ENCODE measurements around the gene OXGR1. TPM values are rescaled to one million over a fixed set of nuclear protein-coding genes. Genes with fewer than 3 reads are reported as not detected.
"Not testable (repeated sequence)": the region's sequence is repeated elsewhere in the genome, so short reads cannot be mapped to it uniquely, and the experiment has no call there.

OXGR1 gene
- total RNA-seq, 4 donors from 2014 or later: 1.2 to 1.3 TPM; not detected in 2

GRCh38 chr13:96991072-96991471, 3.2 kb downstream of the OXGR1 start:
- no peaks in the 10 kb centered on the region for H3K27me3 ChIP-seq
- H3K9me3 ChIP-seq: no peaks in the 10 kb centered on the region
- H3K4me3 ChIP-seq: no peak overlapping the region
- H3K27ac ChIP-seq: no peak overlapping the region
- TF ChIP-seq CTCF (IDR thresholded peaks at IDR 0.05) (no peak), POLR2A (IDR thresholded peaks at IDR 0.05) (no peak)
- no peak for DNase-seq
- peaks cover 0 to 8% (median 0%) of the 10 kb centered on the region in 4 donors for H3K4me1 ChIP-seq
- no peaks in the 10 kb centered on the region for H3K36me3 ChIP-seq

GRCh38 chr13:96988441-96988840, 5.8 kb downstream of the OXGR1 start:
- no peak overlapping the region for H3K4me3 ChIP-seq
- no peaks in the 10 kb centered on the region for H3K27me3 ChIP-seq
- TF ChIP-seq POLR2A (IDR thresholded peaks at IDR 0.05) (no peak), CTCF (IDR thresholded peaks at IDR 0.05) (no peak)
- no peaks in the 10 kb centered on the region for H3K4me1 ChIP-seq
- no peak for DNase-seq
- no peaks in the 10 kb centered on the region for H3K9me3 ChIP-seq
- no peak overlapping the region for H3K27ac ChIP-seq
- no peaks in the 10 kb centered on the region for H3K36me3 ChIP-seq

- H3K27me3 ChIP-seq: no peaks in the 10 kb centered on the region
- TF ChIP-seq POLR2A (IDR thresholded peaks at IDR 0.05): peak in 1 of 2 donors; percentile 23
- peak in 3 of 6 experiments; percentile 34 to 49 (median 43) for TF ChIP-seq CTCF (IDR thresholded peaks at IDR 0.05)
- H3K27ac ChIP-seq: peak overlapping the region in 2 of 4 donors; percentile 33 to 63
- no peaks in the 10 kb centered on the region for H3K4me1 ChIP-seq
- peak overlapping the region in 1 of 4 donors; percentile 19 for H3K4me3 ChIP-seq
- no peaks in the 10 kb centered on the region for H3K36me3 ChIP-seq
- peak in 2 of 3 donors; percentile 59 to 65 for DNase-seq
- H3K9me3 ChIP-seq: no peaks in the 10 kb centered on the region
These were observed 10.2 kb downstream of the OXGR1 start for GRCh38 chr13:96984051-96984508.

- Histone ChIP-seq H3K4me1 (no peaks in the 10 kb centered on the region), H3K27me3 (no peaks in the 10 kb centered on the region), H3K4me3 (no peak overlapping the region), H3K9me3 (no peaks in the 10 kb centered on the region), H3K27ac (no peak overlapping the region), H3K36me3 (no peaks in the 10 kb centered on the region)
- no peak for TF ChIP-seq POLR2A (IDR thresholded peaks at IDR 0.05)
- TF ChIP-seq CTCF (IDR thresholded peaks at IDR 0.05): no peak
- DNase-seq: no peak
These were observed 11.6 kb downstream of the OXGR1 start for GRCh38 chr13:96982672-96983071.

GRCh38 chr13:96979861-96980260, 14.4 kb downstream of the OXGR1 start:
- H3K36me3 ChIP-seq, H3K27me3 ChIP-seq, DNase-seq: not testable (repeated sequence)

GRCh38 chr13:96968027-96968426, 26.2 kb downstream of the OXGR1 start:
- no peak overlapping the region for H3K4me3 ChIP-seq
- no peak overlapping the region for H3K27ac ChIP-seq
- no peaks in the 10 kb centered on the region for H3K36me3 ChIP-seq
- peaks cover 0 to 27% (median 9%) of the 10 kb centered on the region in 4 donors for H3K9me3 ChIP-seq
- no peaks in the 10 kb centered on the region for H3K27me3 ChIP-seq
- H3K4me1 ChIP-seq: no peaks in the 10 kb centered on the region
- no peak for DNase-seq
- TF ChIP-seq POLR2A (IDR thresholded peaks at IDR 0.05) (no peak), CTCF (IDR thresholded peaks at IDR 0.05) (no peak)

More at GRCh38 chr13:96979861-96980260, 14.4 kb downstream of the OXGR1 start:
- not testable (repeated sequence) for H3K9me3 ChIP-seq, H3K4me3 ChIP-seq, H3K4me1 ChIP-seq, H3K27ac ChIP-seq

All from Peyer's patch (tissue), 4 donors.